Neural crest cell (in vitro differentiated cells): ENCODE data around the gene AGMO. TPM values are rescaled to one million over a fixed set of nuclear protein-coding genes. Genes with fewer than 3 reads are reported as not detected.

ENCODE experiments used
- DNase-seq: peaks from one replicate; pipeline ENCODE4 v3.0.0; 2021; ENCODE audit warnings: low read depth, mixed read lengths, low spot score
- H3K27ac Mint-ChIP-seq: one replicate; pipeline ENCODE4 v1.8.0; 2021; ENCODE audit warnings: mild to moderate bottlenecking, mixed read lengths; ENCODE audit not compliant: unreplicated experiment
- H3K27me3 Mint-ChIP-seq: 2 replicates; pipeline ENCODE4 v1.8.0; 2021; ENCODE audit warnings: low read depth, mild to moderate bottlenecking, mixed read lengths
- H3K36me3 Mint-ChIP-seq: 2 replicates; pipeline ENCODE4 v1.8.0; 2021; ENCODE audit warnings: low read depth, mild to moderate bottlenecking, mixed read lengths
- H3K4me1 Mint-ChIP-seq: 2 replicates; pipeline ENCODE4 v1.8.0; 2021; ENCODE audit warnings: mixed read lengths
- H3K4me3 Mint-ChIP-seq: one replicate; pipeline ENCODE4 v1.8.0; 2021; ENCODE audit warnings: mild to moderate bottlenecking, mixed read lengths
- H3K9me3 Mint-ChIP-seq: 2 replicates; pipeline ENCODE4 v1.8.0; 2021; ENCODE audit warnings: mixed read lengths
- CTCF ChIP-seq: fragments of 200-600 bp; sonication (generic); conservative IDR thresholded peaks from 2 replicates; pipeline ENCODE4 v1.5.0; 2021; ENCODE audit warnings: antibody characterized with exemption, mild to moderate bottlenecking
- total RNA-seq: library from RNA; stranded (reverse); gene quantifications from 2 replicates; pipeline ENCODE4 v1.2.1, GENCODE V29; 2021

The AGMO gene
- total RNA-seq, 1 donor from 2014 or later = 0.51 TPM

DNA sequence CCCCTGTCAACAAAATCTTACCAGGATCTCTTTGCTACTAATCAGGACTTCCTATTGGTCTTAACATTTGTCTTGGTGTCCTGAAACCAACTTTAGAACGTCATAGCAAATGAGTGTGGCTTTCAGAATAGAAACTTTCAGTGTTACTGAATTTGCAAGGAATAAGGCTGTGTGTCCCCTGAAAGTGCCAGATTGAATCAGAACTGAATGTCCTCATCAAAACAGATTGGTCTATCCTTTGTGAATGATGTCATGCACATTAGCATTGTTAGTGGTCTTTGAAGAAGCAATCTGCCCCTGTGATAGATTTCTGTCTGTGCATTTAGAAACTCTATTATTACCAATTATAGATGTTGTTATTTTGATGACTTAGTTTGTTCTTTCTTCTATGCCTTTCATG is 119.9 kb downstream of the AGMO start:
- no peak for TF ChIP-seq CTCF
- Mint-ChIP-seq H3K4me3 (no peak overlapping the region), H3K27me3 (no peaks in the 10 kb centered on the region), H3K36me3 (no peaks in the 10 kb centered on the region), H3K4me1 (no peaks in the 10 kb centered on the region), H3K27ac (no peak overlapping the region), H3K9me3 (no peaks in the 10 kb centered on the region)
- no peak for DNase-seq

DNA sequence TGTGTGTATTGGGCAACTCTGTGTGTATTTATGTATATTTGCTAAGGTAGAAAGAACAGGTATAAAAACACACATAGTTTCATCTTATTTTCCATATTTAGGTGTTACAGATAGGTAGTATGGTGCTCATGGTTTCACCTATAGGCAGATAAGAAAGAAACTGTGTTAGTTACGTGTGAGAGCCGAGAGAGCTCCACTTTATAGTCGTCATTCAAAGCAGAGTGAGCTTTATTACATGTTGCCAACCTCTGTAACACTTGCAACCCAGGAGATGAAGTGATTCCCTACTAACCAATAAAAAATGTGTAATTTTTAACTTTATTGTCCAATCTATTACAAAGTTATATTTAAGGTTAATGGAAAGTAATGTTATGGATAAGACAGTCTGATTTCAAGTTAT is 121.3 kb downstream of the AGMO start:
- DNase-seq = no peak
- H3K27me3 Mint-ChIP-seq = no peaks in the 10 kb centered on the region
- no peak overlapping the region for H3K27ac Mint-ChIP-seq
- no peak for TF ChIP-seq CTCF
- no peaks in the 10 kb centered on the region for H3K36me3 Mint-ChIP-seq
- H3K4me3 Mint-ChIP-seq = no peak overlapping the region
- no peaks in the 10 kb centered on the region for H3K9me3 Mint-ChIP-seq
- no peaks in the 10 kb centered on the region for H3K4me1 Mint-ChIP-seq

DNA sequence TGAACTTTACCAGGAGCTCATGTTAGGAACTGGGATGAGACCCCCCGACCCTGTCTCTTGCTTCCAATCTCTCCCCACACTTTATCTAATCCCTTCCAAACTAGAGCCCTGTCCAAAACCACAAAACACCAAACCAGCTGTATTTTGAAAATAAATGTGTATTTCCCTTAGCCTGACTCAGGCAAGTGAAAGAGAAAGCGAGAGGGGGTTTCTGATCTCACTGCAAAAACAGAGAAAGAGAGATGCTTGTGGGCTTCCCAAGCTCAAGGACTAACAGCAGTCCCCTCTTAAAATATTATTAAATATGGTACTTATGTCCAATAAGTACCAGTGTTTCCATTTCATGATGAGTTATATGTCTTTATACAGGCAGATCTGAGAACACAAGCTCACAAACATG is 122.0 kb downstream of the AGMO start:
- H3K4me3 Mint-ChIP-seq = no peak overlapping the region
- no peaks in the 10 kb centered on the region for H3K27me3 Mint-ChIP-seq
- no peaks in the 10 kb centered on the region for H3K4me1 Mint-ChIP-seq
- TF ChIP-seq CTCF = no peak
- peaks cover under 1% of the 10 kb centered on the region for H3K9me3 Mint-ChIP-seq
- DNase-seq = no peak
- no peaks in the 10 kb centered on the region for H3K36me3 Mint-ChIP-seq
- no peak overlapping the region for H3K27ac Mint-ChIP-seq

- Mint-ChIP-seq H3K27me3 (no peaks in the 10 kb centered on the region), H3K4me1 (no peaks in the 10 kb centered on the region), H3K27ac (no peak overlapping the region), H3K36me3 (no peaks in the 10 kb centered on the region), H3K9me3 (peaks cover 2% of the 10 kb centered on the region), H3K4me3 (no peak overlapping the region)
- DNase-seq = no peak
- TF ChIP-seq CTCF = no peak
These were observed 128.7 kb downstream of the AGMO start for GRCh38 chr7:15433151-15433550.

GRCh38 chr7:15430911-15431310 is 130.9 kb downstream of the AGMO start:
- no peak for DNase-seq
- no peaks in the 10 kb centered on the region for H3K36me3 Mint-ChIP-seq
- no peak overlapping the region for H3K4me3 Mint-ChIP-seq
- TF ChIP-seq CTCF = no peak
- H3K9me3 Mint-ChIP-seq = peaks cover 2% of the 10 kb centered on the region
- H3K27me3 Mint-ChIP-seq = no peaks in the 10 kb centered on the region
- no peak overlapping the region for H3K27ac Mint-ChIP-seq
- no peaks in the 10 kb centered on the region for H3K4me1 Mint-ChIP-seq

DNA sequence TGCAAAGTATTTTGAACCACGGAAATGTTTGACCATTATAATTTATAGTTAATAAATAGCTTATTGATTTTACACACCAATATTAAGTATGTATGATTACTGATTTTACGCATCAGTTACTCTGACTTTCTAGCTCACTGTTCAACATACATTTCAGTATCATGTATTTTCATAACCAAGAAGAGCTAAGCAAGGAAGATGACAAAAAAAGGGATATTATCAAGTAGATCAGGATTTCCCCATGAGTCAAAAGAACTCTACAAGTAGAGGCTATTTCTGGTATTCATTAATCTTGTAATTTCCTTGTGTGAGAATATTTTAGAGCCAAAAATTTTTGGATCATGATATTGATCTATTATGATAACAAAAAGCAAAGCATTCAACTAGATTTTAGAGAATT is 131.6 kb downstream of the AGMO start:
- DNase-seq = no peak
- no peak overlapping the region for H3K27ac Mint-ChIP-seq
- H3K27me3 Mint-ChIP-seq = no peaks in the 10 kb centered on the region
- peaks cover 2% of the 10 kb centered on the region for H3K9me3 Mint-ChIP-seq
- no peaks in the 10 kb centered on the region for H3K36me3 Mint-ChIP-seq
- no peak overlapping the region for H3K4me3 Mint-ChIP-seq
- TF ChIP-seq CTCF = no peak
- H3K4me1 Mint-ChIP-seq = no peaks in the 10 kb centered on the region
